HepG2 (cell line): ENCODE results near the gene PPP1R9A. TPM values are rescaled to one million over a fixed set of nuclear protein-coding genes. Genes with fewer than 3 reads are reported as not detected.

Source experiments
- ATAC-seq: fragments of 200-7000 bp; cut with Tn5 transposase; 3 replicates; pipeline ENCODE4 v1.9.1; 2020; ENCODE audit warnings: mild to moderate bottlenecking, moderate library complexity
- BruUV-seq: library from RNA; stranded (reverse); fragments of 400-500 nt; replicated peaks from 2 replicates; lab custom pipeline; 2021; lab: Mats Ljungman, UMichigan
- CTCF ChIA-PET: fragments of 300-600 bp; formaldehyde crosslinking; extraction: SDS; loops from one replicate; lab custom pipeline; 2021; ENCODE audit warnings: low total read pairs, inconsistent platforms, low intra/inter-chr PET ratio; lab: Yijun Ruan, JAX
- POLR2A ChIA-PET: fragments of 350-600 bp; sonication (Branson Sonifier 250); formaldehyde crosslinking; loops from one replicate; lab custom pipeline; 2020; ENCODE audit warnings: antibody characterized with exemption, inconsistent platforms; lab: Yijun Ruan, JAX
- DNase-seq: peaks from one replicate; pipeline ENCODE4 v3.0.0-alpha.2; 2015; ENCODE audit warnings: low spot score
- FAIRE-seq: peaks from 3 replicates; lab custom pipeline; 2011; peaks lifted over from hg19 to GRCh38; lab: Jason Lieb, UNC
- H2AFZ ChIP-seq: one replicate; pipeline ENCODE4 v1.6.1; 2011; ENCODE audit warnings: low read length, inconsistent platforms
- H3K27ac ChIP-seq: fragments of 300-600 bp; 3 replicates; pipeline ENCODE4 v1.8.0; 2011; ENCODE audit warnings: mixed run types, mild to moderate bottlenecking, mixed read lengths, low read length, inconsistent platforms; ENCODE audit not compliant: insufficient read depth; ENCODE audit errors: extremely low read length
- H3K27me3 ChIP-seq, 2 experiments: fragments of 200-600 bp in 1 of 2; 2 replicates in 1 of 2; 3 replicates in 1 of 2; pipeline versions ENCODE4 v1.6.0 to v1.8.0; 2011; ENCODE audit warnings: low read length in 2 of 2, mild to moderate bottlenecking in 2 of 2, moderate library complexity in 2 of 2, inconsistent platforms in 1 of 2; ENCODE audit not compliant: insufficient read depth in 2 of 2, control insufficient read depth in 1 of 2
- H3K36me3 ChIP-seq, 2 experiments: fragments of 200-600 bp in 1 of 2; replicated peaks in 1 of 2; 2 replicates in 1 of 2; 3 replicates in 1 of 2; pipeline versions ENCODE4 v1.5.1 to v1.8.0; 2011; ENCODE audit warnings: low read length in 2 of 2, inconsistent platforms in 1 of 2; ENCODE audit not compliant: insufficient read depth in 2 of 2, control insufficient read depth in 1 of 2
- H3K4me1 ChIP-seq: 2 replicates; pipeline ENCODE4 v1.5.1; 2012; ENCODE audit warnings: low read length, inconsistent platforms; ENCODE audit not compliant: insufficient read depth
- H3K4me2 ChIP-seq: 2 replicates; pipeline ENCODE4 v1.6.0; 2011; ENCODE audit warnings: low read depth, low read length, inconsistent platforms
- H3K4me3 ChIP-seq, 3 experiments: fragments of 200-600 bp in 1 of 3; sonication (generic), shearing (Covaris generic) in 1 of 3; replicated peaks in 1 of 3; 2 replicates each; pipeline ENCODE4 v1.5.1; 2011 to 2016; ENCODE audit warnings: low read length in 3 of 3, inconsistent platforms in 2 of 3, low read depth in 2 of 3, mild to moderate bottlenecking in 2 of 3, control low read depth in 1 of 3, mixed read lengths in 1 of 3; ENCODE audit not compliant: insufficient read depth in 1 of 3
- H3K79me2 ChIP-seq: one replicate; pipeline ENCODE4 v1.6.1; 2011; ENCODE audit warnings: low read length, inconsistent platforms; ENCODE audit not compliant: insufficient read depth
- H3K9ac ChIP-seq: 2 replicates; pipeline ENCODE4 v1.6.0; 2011; ENCODE audit warnings: mild to moderate bottlenecking, low read depth, low read length, inconsistent platforms; ENCODE audit not compliant: insufficient read depth
- H3K9me3 ChIP-seq: 2 replicates; pipeline ENCODE4 v1.5.1; 2012; ENCODE audit warnings: mild to moderate bottlenecking, low read length
- H4K20me1 ChIP-seq: 2 replicates; pipeline ENCODE4 v1.6.0; 2011; ENCODE audit warnings: inconsistent platforms, mild to moderate bottlenecking, low read length, moderate library complexity; ENCODE audit not compliant: insufficient read depth
- ARID5B ChIP-seq: IDR thresholded peaks from 2 replicates; pipeline ENCODE4 v1.4.0; 2020; ENCODE audit warnings: mild to moderate bottlenecking, missing genetic modification reagents
- ATF1 ChIP-seq: IDR thresholded peaks from 2 replicates; pipeline ENCODE4 v1.6.1; 2016; ENCODE audit warnings: mild to moderate bottlenecking, control low read depth
- EP300 ChIP-seq, 3 experiments: sonication (generic) in 1 of 3; formaldehyde crosslinking in 1 of 3; IDR thresholded peaks; 2 replicates each; pipeline versions ENCODE4 v1.5.1 to v1.6.1; 2011 to 2020; ENCODE audit warnings: low read depth in 2 of 3, low read length in 2 of 3, borderline replicate concordance in 1 of 3, improper control_type of control experiment in 1 of 3, mild to moderate bottlenecking in 1 of 3, missing genetic modification reagents in 1 of 3, moderate library complexity in 1 of 3
- GATAD1 ChIP-seq: IDR thresholded peaks from 2 replicates; pipeline ENCODE4 v1.6.1; 2016; ENCODE audit warnings: missing genetic modification reagents, missing compliant biosample characterization
- ISX ChIP-seq: sonication (generic); formaldehyde crosslinking; conservative IDR thresholded peaks from 2 replicates; pipeline ENCODE4 v1.5.0; 2020; ENCODE audit warnings: missing genetic modification reagents
- JUN ChIP-seq: sonication (generic); formaldehyde crosslinking; IDR thresholded peaks from 2 replicates; pipeline ENCODE4 v1.4.0; 2020; ENCODE audit warnings: mild to moderate bottlenecking, missing genetic modification reagents
- NONO ChIP-seq, 2 experiments: fragments of 450-650 bp in 1 of 2; sonication (generic) in 1 of 2; formaldehyde crosslinking in 1 of 2; IDR thresholded peaks in 1 of 2; conservative IDR thresholded peaks in 1 of 2; 2 replicates each; pipeline versions ENCODE4 v1.6.1 to v1.8.0; 2017 to 2022; ENCODE audit warnings: mild to moderate bottlenecking in 1 of 2, missing genetic modification reagents in 1 of 2, moderate library complexity in 1 of 2
- PRDM4 ChIP-seq: sonication (generic); formaldehyde crosslinking; IDR thresholded peaks from 2 replicates; pipeline ENCODE4 v1.9.0; 2021; ENCODE audit warnings: missing genetic modification reagents, borderline replicate concordance
- SIX1 ChIP-seq: sonication (generic); formaldehyde crosslinking; IDR thresholded peaks from 2 replicates; pipeline ENCODE4 v1.4.0; 2020; ENCODE audit warnings: missing genetic modification reagents, borderline replicate concordance
- ZNF512B ChIP-seq: sonication (generic); formaldehyde crosslinking; IDR thresholded peaks from 2 replicates; pipeline ENCODE4 v1.5.1; 2020; ENCODE audit warnings: missing genetic modification reagents, mild to moderate bottlenecking, borderline replicate concordance
- ZNF800 ChIP-seq: sonication (generic); formaldehyde crosslinking; IDR thresholded peaks from 2 replicates; pipeline ENCODE4 v1.4.0; 2020; ENCODE audit warnings: missing genetic modification reagents
- WGBS: methylation state at CpG from one replicate; pipeline ENCODE4 v1.1.6; 2017; ENCODE audit warnings: low lambda C conversion rate; 5-methylcytosine and 5-hydroxymethylcytosine counted together
- in situ Hi-C: cut with HindIII; loops from 2 replicates; pipeline ENCODE4 v1.10.0; 2017; ENCODE audit warnings: low pct_unique_long_range_greater_than_20kb; ENCODE audit not compliant: extremely low pct_ligation_motif_present
- intact Hi-C: fragments of 100-400 bp; cut with micrococcal nuclease; formaldehyde crosslinking; loops from one replicate; pipeline ENCODE4 v1.10.0; 2022; ENCODE audit not compliant: unreplicated experiment
- polyA plus RNA-seq, 8 experiments: library from polyadenylated mRNA; depleted of rRNA in 3 of 8; stranded (reverse) in 7 of 8; unstranded in 1 of 8; fragments of >200 nt; fragmentation: Illumina TruSeq in 4 of 8; extraction: Trizol in 4 of 8; gene quantifications; 2 replicates each; pipeline versions ENCODE4 v1.2.1 to v1.2.3, GENCODE V29; 2011 to 2016; ENCODE audit warnings: low read depth in 4 of 8, missing spikeins in 1 of 8, mixed read lengths in 1 of 8; ENCODE audit not compliant: insufficient read depth in 1 of 8
- total RNA-seq, 5 experiments: library from RNA; depleted of rRNA; stranded (reverse); fragments of >200 nt; fragmentation: Illumina TruSeq; extraction: Trizol; gene quantifications; 2 replicates each; pipeline ENCODE4 v1.2.3, GENCODE V29; 2016; ENCODE audit warnings: low read depth in 1 of 5

PPP1R9A gene
- total and polyA plus RNA-seq, 2 of the 13 experiments (the other 11 are each of a cell fraction or from before 2014, with no cell fraction given): 11.4 to 31.9 TPM

GRCh38 chr7:95028683-95029082, 121.3 kb downstream of the PPP1R9A start:
- CTCF ChIA-PET: no interaction called here
- peaks cover 14% of the 10 kb centered on the region for H3K9me3 ChIP-seq
- POLR2A ChIA-PET: no interaction called here
- peaks cover 57% of the 10 kb centered on the region for H3K4me1 ChIP-seq
- H3K4me2 ChIP-seq: peak overlapping the region; percentile 59
- no peak overlapping the region for H2AFZ ChIP-seq
- no peaks in the 10 kb centered on the region for H3K36me3 ChIP-seq
- in situ Hi-C loops: loop anchor here (25.0 kb wide), 1 partner anchor 566 kb away; no protein-coding TSS in a partner anchor
- ATAC-seq (peak; percentile 98), DNase-seq (peak; percentile 92), FAIRE-seq (peak; percentile 88)
- no peaks in the 10 kb centered on the region; the same call in 1 of the 2 replicates for H4K20me1 ChIP-seq
- H3K4me3 ChIP-seq: peak overlapping the region in 1 of 3 experiments; percentile 32; a peak in 1 of 6 replicates
- no peak overlapping the region for H3K9ac ChIP-seq
- H3K27me3 ChIP-seq: no peaks in the 10 kb centered on the region
- BruUV-seq: no TSS peak
- peak overlapping the region; percentile 68 for H3K27ac ChIP-seq
- WGBS: 4% methylated on average over 1 of the region's 1 CpG
- H3K79me2 ChIP-seq: peaks cover 24% of the 10 kb centered on the region
- intact Hi-C loops: loop anchor here (5.0 kb wide), 2 partner anchors 46 to 121 kb away; partner anchors contain the start of gene PPP1R9A
- no peak for TF ChIP-seq ATF1 (CRISPR knock-in tag)
- no peak for TF ChIP-seq ZNF800 (CRISPR knock-in tag)
- TF ChIP-seq SIX1 (CRISPR knock-in tag): peak; percentile 71; the same call in 1 of the 2 replicates
- no peak for TF ChIP-seq ISX
- peak in 1 of 2 experiments; percentile 95; a peak in 2 of 4 replicates for TF ChIP-seq EP300 (IDR thresholded peaks at IDR 0.05; ENCODE audit: low read depth in 2 of 2, low read length in 2 of 2)
- peak; percentile 80; the same call in 1 of the 2 replicates for TF ChIP-seq EP300 (CRISPR knock-in tag; IDR thresholded peaks at IDR 0.05; ENCODE audit: borderline replicate concordance)
- 0 out of 2 replicates have a peak, but pooled peaks have one; percentile 18 for TF ChIP-seq GATAD1 (CRISPR knock-in tag)
- no peak for TF ChIP-seq ZNF512B (CRISPR knock-in tag)
- no peak for TF ChIP-seq NONO (IDR thresholded peaks at IDR 0.05)
- 0 out of 2 replicates have a peak, but pooled peaks have one; percentile 33 for TF ChIP-seq NONO (CRISPR knock-in tag; conservative IDR thresholded peaks at IDR 0.05)
- peak; percentile 96 for TF ChIP-seq ARID5B (CRISPR knock-in tag)
- 0 out of 2 replicates have a peak, but pooled peaks have one; percentile 24 for TF ChIP-seq JUN
- no peak for TF ChIP-seq PRDM4 (CRISPR knock-in tag)
